ENCODE results near the gene KRTAP1-3. TPM values are rescaled to one million over a fixed set of nuclear protein-coding genes. Genes with fewer than 3 reads are reported as not detected.
"Not testable (repeated sequence)": the region's sequence is repeated elsewhere in the genome, so short reads cannot be mapped to it uniquely, and the experiment has no call there.

Gene KRTAP1-3, protein sequence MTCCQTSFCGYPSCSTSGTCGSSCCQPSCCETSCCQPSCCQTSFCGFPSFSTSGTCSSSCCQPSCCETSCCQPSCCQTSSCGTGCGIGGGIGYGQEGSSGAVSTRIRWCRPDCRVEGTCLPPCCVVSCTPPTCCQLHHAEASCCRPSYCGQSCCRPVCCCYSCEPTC
- polyA plus RNA-seq = not detected

DNA sequence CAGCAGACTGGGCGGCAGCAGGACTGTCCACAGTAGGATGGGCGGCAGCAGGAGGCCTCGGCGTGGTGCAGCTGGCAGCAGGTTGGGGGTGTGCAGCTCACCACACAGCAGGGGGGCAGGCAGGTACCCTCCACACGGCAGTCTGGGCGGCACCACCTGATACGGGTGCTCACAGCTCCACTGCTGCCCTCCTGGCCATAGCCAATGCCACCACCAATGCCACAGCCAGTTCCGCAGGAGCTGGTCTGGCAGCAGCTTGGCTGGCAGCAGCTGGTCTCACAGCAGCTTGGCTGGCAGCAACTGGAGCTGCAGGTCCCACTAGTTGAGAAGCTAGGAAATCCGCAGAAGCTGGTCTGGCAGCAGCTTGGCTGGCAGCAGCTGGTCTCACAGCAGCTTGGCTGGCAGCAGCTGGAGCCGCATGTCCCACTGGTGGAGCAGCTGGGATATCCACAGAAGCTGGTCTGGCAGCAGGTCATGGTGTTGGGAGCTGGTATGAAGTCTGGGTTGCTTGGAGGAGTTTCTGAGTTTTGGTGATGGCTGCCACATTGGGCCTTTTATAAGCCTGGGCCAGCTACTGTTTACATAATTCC, at the start of gene KRTAP1-3:
KRTAP1-3 (minus strand) TSS at position 529 of the 590 bp plus-strand sequence; CDS start at position 476, 53 bp downstream.
- H3K27me3 ChIP-seq (ENCODE audit: control insufficient read depth in 1 of 2, insufficient read depth in 2 of 2, low read length in 2 of 2); H3K4me1 ChIP-seq (ENCODE audit: control insufficient read depth in 2 of 2, insufficient read depth in 2 of 2, low read length in 1 of 2); H3K36me3 ChIP-seq (ENCODE audit: control insufficient read depth in 2 of 2, insufficient read depth in 2 of 2, low read length in 1 of 2); H3K27ac ChIP-seq (ENCODE audit: low read depth in 2 of 2, low read length in 1 of 2); H3K9me3 ChIP-seq (ENCODE audit: control insufficient read depth in 2 of 2, insufficient read depth in 1 of 2, low read depth in 1 of 2, low read length in 1 of 2); H3K4me3 ChIP-seq (ENCODE audit: low read depth in 1 of 2, low read length in 2 of 2): not testable (repeated sequence)
- 74 to 79% methylated on average over 9 to 10 of the region's 10 CpGs for WGBS, 2 donors

DNA sequence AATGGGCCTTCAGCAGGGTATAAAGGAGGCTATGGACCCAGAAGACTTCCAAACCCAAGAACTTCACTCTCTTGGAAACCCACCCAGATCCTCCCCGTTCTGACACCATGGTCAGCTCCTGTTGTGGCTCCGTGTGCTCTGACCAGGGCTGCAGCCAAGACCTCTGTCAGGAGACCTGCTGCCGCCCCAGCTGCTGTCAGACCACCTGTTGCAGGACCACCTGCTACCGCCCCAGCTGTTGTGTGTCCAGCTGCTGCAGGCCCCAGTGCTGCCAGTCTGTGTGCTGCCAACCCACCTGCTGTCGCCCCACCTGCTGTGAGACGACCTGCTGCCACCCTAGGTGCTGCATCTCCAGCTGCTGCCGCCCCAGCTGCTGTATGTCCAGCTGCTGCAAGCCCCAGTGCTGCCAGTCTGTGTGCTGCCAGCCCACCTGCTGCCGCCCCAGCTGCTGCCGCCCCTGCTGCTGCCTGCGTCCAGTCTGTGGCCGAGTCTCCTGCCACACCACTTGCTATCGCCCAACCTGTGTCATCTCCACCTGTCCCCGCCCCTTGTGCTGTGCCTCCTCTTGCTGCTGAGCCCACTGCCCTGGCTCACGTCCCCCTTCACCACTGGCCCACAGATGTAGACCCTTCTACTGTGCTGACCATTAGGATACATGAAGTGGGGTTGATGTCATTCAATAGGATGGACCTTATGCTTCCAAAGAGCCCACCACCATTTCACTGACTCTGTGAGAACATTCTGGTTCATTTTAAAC, 49.6 kb upstream of the KRTAP1-3 start, which contains the start of gene KRTAP4-7:
KRTAP4-7 (plus strand) TSS at position 51 of the 757 bp plus-strand sequence; CDS start at position 108, 57 bp downstream.
- WGBS, 2 donors = 77 to 88% methylated on average over 12 to 14 of the region's 14 CpGs
- H3K27me3 ChIP-seq (ENCODE audit: control insufficient read depth in 1 of 2, insufficient read depth in 2 of 2, low read length in 2 of 2); H3K36me3 ChIP-seq (ENCODE audit: control insufficient read depth in 2 of 2, insufficient read depth in 2 of 2, low read length in 1 of 2); H3K27ac ChIP-seq (ENCODE audit: low read depth in 2 of 2, low read length in 1 of 2); H3K4me3 ChIP-seq (ENCODE audit: low read depth in 1 of 2, low read length in 2 of 2); H3K4me1 ChIP-seq (ENCODE audit: control insufficient read depth in 2 of 2, insufficient read depth in 2 of 2, low read length in 1 of 2); H3K9me3 ChIP-seq (ENCODE audit: control insufficient read depth in 2 of 2, insufficient read depth in 1 of 2, low read depth in 1 of 2, low read length in 1 of 2): not testable (repeated sequence)

DNA sequence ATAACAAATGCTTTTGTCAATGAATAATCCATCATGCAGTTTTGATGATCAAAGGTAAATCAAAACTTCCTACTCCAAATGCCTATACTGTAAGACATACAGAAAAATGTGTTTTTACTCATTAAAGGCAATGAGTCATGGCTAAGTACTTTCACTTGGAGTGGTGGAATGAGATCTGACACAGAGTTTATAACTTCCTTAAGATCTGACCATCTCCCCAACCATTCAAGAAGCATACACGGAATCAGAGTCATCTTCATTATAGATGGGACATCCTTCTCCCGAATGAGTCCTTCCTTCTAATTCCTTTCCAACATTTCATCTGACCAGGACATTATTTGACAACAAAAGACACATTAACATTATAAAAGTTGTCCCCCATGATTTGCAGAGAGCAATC, 48.8 kb upstream of the KRTAP1-3 start:
- H3K27ac ChIP-seq (ENCODE audit: low read depth in 2 of 2, low read length in 1 of 2); H3K9me3 ChIP-seq (ENCODE audit: control insufficient read depth in 2 of 2, insufficient read depth in 1 of 2, low read depth in 1 of 2, low read length in 1 of 2); H3K27me3 ChIP-seq (ENCODE audit: control insufficient read depth in 1 of 2, insufficient read depth in 2 of 2, low read length in 2 of 2); H3K4me1 ChIP-seq (ENCODE audit: control insufficient read depth in 2 of 2, insufficient read depth in 2 of 2, low read length in 1 of 2); H3K4me3 ChIP-seq (ENCODE audit: low read depth in 1 of 2, low read length in 2 of 2); H3K36me3 ChIP-seq (ENCODE audit: control insufficient read depth in 2 of 2, insufficient read depth in 2 of 2, low read length in 1 of 2): not testable (repeated sequence)
- 49 to 72% methylated on average over 2 of the region's 2 CpGs for WGBS, 2 donors

DNA sequence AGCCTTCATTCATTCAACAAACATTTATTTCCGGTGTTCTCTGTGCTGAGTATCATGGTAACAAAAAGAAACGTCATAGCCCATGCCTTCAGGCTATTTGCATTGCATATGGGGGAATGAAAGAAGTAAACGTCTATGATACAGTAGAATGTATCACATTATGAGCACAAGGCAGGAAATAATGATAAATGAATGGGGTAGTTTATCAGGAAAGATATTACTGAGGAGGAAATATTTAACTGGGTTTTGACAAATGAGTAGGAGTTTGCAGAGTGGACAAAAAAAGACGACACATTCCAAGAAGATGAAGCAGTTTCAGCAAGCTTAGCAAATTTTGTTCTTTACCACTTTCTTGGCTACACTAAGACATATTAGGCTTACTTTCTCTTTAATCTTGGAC, 48.0 kb upstream of the KRTAP1-3 start:
- Histone ChIP-seq H3K36me3 (ENCODE audit: control insufficient read depth in 2 of 2, insufficient read depth in 2 of 2, low read length in 1 of 2) (no peaks in the 10 kb centered on the region), H3K27ac (ENCODE audit: low read depth in 2 of 2, low read length in 1 of 2) (no peak overlapping the region), H3K9me3 (ENCODE audit: control insufficient read depth in 2 of 2, insufficient read depth in 1 of 2, low read depth in 1 of 2, low read length in 1 of 2) (no peaks in the 10 kb centered on the region), H3K27me3 (ENCODE audit: control insufficient read depth in 1 of 2, insufficient read depth in 2 of 2, low read length in 2 of 2) (no peaks in the 10 kb centered on the region), H3K4me1 (ENCODE audit: control insufficient read depth in 2 of 2, insufficient read depth in 2 of 2, low read length in 1 of 2) (no peaks in the 10 kb centered on the region), H3K4me3 (ENCODE audit: low read depth in 1 of 2, low read length in 2 of 2) (no peak overlapping the region)
- 41 to 48% methylated on average over 4 of the region's 4 CpGs for WGBS, 2 donors

DNA sequence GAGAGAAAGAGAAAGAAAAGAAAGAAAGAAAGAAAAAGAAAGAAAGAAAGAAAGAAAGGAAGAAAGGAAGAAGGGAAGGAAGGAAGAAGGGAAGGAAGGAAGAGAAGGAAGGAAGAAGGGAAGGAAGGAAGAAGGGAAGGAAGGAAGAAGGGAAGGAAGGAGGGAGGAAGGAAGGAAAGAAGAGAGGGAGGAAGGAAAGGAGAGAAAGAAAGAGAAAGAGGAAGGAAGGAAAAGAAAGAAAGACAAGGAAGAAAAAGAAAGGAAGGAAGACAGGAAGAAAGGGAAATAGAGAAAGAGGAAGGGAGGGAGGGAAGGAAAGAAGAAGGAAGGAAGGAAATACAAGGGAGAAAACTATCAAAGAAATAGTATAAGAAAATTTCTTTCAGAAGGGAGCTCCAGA, 42.1 kb upstream of the KRTAP1-3 start:
- H3K4me1 ChIP-seq (ENCODE audit: control insufficient read depth in 2 of 2, insufficient read depth in 2 of 2, low read length in 1 of 2) = peaks cover 0 to 1% of the 10 kb centered on the region in 2 donors

DNA sequence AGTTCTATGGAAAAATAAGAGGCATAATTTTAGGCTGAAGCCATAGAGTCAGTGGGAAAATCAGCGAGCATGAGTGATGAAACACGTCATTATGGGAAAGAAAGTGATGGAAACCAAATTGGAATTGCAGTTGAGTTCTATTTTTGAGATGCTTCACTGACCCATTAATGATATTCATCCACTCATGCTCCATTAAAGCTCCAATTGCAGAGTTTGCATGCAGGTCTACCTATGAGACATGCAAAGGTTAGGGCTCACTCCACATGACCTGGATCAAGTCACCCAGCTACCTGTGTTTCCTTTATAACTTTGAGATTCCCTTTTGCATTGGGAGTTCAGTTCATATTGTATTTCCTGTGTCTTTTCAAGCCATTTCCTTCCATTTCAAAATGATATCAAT, 39.0 kb upstream of the KRTAP1-3 start:
- Histone ChIP-seq H3K27ac (ENCODE audit: low read depth in 2 of 2, low read length in 1 of 2) (no peak overlapping the region), H3K4me1 (ENCODE audit: control insufficient read depth in 2 of 2, insufficient read depth in 2 of 2, low read length in 1 of 2) (peaks cover 0 to 2% of the 10 kb centered on the region in 2 donors), H3K9me3 (ENCODE audit: control insufficient read depth in 2 of 2, insufficient read depth in 1 of 2, low read depth in 1 of 2, low read length in 1 of 2) (no peaks in the 10 kb centered on the region), H3K36me3 (ENCODE audit: control insufficient read depth in 2 of 2, insufficient read depth in 2 of 2, low read length in 1 of 2) (no peaks in the 10 kb centered on the region), H3K4me3 (ENCODE audit: low read depth in 1 of 2, low read length in 2 of 2) (no peak overlapping the region), H3K27me3 (ENCODE audit: control insufficient read depth in 1 of 2, insufficient read depth in 2 of 2, low read length in 2 of 2) (no peaks in the 10 kb centered on the region)
- WGBS, 2 donors = 90 to 94% methylated on average over 2 of the region's 2 CpGs

More for the DNA sequence above, 42.1 kb upstream of the KRTAP1-3 start:
- Histone ChIP-seq H3K36me3 (ENCODE audit: control insufficient read depth in 2 of 2, insufficient read depth in 2 of 2, low read length in 1 of 2) (no peaks in the 10 kb centered on the region), H3K9me3 (ENCODE audit: control insufficient read depth in 2 of 2, insufficient read depth in 1 of 2, low read depth in 1 of 2, low read length in 1 of 2) (no peaks in the 10 kb centered on the region), H3K27ac (ENCODE audit: low read depth in 2 of 2, low read length in 1 of 2) (no peak overlapping the region), H3K27me3 (ENCODE audit: control insufficient read depth in 1 of 2, insufficient read depth in 2 of 2, low read length in 2 of 2) (no peaks in the 10 kb centered on the region), H3K4me3 (ENCODE audit: low read depth in 1 of 2, low read length in 2 of 2) (no peak overlapping the region)

DNA sequence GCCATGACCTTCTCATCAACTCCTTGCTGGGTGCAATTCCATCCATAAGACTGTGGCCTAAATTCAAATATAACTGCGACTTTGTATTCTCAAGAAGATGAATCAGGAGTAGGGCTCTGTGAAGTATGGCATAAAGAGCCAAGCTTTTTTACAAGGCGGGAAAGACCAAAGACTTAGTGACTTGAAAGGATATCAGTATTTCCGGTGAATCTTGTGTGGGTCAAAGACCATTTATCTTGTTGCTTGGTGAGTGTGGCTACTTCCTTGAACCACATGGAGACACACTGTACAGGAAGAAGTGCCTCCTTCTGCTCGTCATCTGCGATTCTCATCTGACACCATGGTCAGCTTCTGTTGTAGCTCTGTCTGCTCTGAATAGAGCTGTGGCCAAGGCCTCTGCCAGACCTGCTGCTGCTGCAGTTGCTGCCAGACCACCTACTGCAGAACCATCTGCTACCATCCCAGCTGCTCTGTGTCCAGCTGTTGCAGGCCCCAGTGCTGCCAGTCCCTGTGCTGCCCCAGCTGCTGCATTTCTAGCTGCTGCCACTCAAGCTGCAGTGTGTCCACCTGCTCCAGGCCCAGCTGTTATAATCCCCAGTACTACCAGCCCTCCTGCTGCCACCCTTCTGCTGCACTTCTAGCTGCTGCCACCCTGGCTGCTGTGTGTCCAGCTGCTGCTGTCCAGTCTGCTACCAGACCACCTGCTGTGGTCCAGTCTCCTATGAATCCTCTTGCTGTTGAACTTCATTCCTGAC, 37.1 kb upstream of the KRTAP1-3 start:
- H3K36me3 ChIP-seq (ENCODE audit: control insufficient read depth in 2 of 2, insufficient read depth in 2 of 2, low read length in 1 of 2) = no peaks in the 10 kb centered on the region
- H3K9me3 ChIP-seq (ENCODE audit: control insufficient read depth in 2 of 2, insufficient read depth in 1 of 2, low read depth in 1 of 2, low read length in 1 of 2) = no peaks in the 10 kb centered on the region
- 88% methylated on average over 5 of the region's 5 CpGs for WGBS, 2 donors

DNA sequence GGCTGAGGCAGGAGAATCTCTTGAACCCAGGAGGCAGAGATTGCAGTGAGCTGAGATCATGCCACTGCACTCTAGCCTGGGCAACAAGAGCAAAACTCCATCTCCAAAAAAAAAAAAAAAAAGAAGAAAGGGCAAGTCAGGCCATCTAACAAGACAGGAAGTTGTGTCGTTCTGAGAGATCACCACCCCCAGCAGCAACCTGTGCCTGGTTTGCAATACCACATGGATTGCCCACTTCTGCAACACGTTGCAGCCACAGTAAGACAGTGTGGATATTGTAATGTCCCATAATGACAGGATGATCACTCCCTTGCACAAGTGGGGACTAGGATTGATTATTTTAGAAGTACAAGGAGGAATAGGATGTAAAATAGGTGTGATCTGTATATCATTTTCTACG, 34.4 kb upstream of the KRTAP1-3 start:
- no peaks in the 10 kb centered on the region for H3K36me3 ChIP-seq (ENCODE audit: control insufficient read depth in 2 of 2, insufficient read depth in 2 of 2, low read length in 1 of 2)
- H3K9me3 ChIP-seq (ENCODE audit: control insufficient read depth in 2 of 2, insufficient read depth in 1 of 2, low read depth in 1 of 2, low read length in 1 of 2) = no peaks in the 10 kb centered on the region
- peaks cover 0 to 2% of the 10 kb centered on the region in 2 donors for H3K4me1 ChIP-seq (ENCODE audit: control insufficient read depth in 2 of 2, insufficient read depth in 2 of 2, low read length in 1 of 2)
- no peak overlapping the region for H3K27ac ChIP-seq (ENCODE audit: low read depth in 2 of 2, low read length in 1 of 2)
- WGBS, 2 donors = 82 to 86% methylated on average over 3 of the region's 3 CpGs
- no peaks in the 10 kb centered on the region for H3K27me3 ChIP-seq (ENCODE audit: control insufficient read depth in 1 of 2, insufficient read depth in 2 of 2, low read length in 2 of 2)
- no peak overlapping the region for H3K4me3 ChIP-seq (ENCODE audit: low read depth in 1 of 2, low read length in 2 of 2)

More for the DNA sequence above, 37.1 kb upstream of the KRTAP1-3 start:
- H3K27me3 ChIP-seq (ENCODE audit: control insufficient read depth in 1 of 2, insufficient read depth in 2 of 2, low read length in 2 of 2) = no peaks in the 10 kb centered on the region
- H3K4me3 ChIP-seq (ENCODE audit: low read depth in 1 of 2, low read length in 2 of 2) = no peak overlapping the region
- no peak overlapping the region for H3K27ac ChIP-seq (ENCODE audit: low read depth in 2 of 2, low read length in 1 of 2)
- H3K4me1 ChIP-seq (ENCODE audit: control insufficient read depth in 2 of 2, insufficient read depth in 2 of 2, low read length in 1 of 2) = peaks cover 0 to 2% of the 10 kb centered on the region in 2 donors

DNA sequence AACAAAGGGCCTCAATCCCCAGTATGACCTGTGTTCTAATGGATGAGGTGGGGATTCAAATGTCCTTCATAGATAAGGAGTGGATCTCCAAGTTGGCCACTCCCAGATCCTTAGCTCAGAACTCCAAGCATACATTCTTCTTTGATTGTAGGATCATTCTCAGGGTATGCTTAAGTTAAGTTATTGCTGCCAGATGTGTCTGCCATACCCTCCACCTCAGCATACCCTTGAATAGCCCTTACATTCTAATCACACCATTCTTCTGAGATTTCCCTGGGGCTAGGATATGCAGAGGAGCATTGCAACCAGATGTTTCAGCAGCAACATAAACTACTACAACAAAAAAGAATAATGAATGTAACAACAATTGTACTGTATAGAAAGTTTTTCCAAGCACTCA, 32.6 kb upstream of the KRTAP1-3 start:
- Histone ChIP-seq H3K4me1 (ENCODE audit: control insufficient read depth in 2 of 2, insufficient read depth in 2 of 2, low read length in 1 of 2) (peaks cover 0 to 2% of the 10 kb centered on the region in 2 donors), H3K27me3 (ENCODE audit: control insufficient read depth in 1 of 2, insufficient read depth in 2 of 2, low read length in 2 of 2) (no peaks in the 10 kb centered on the region), H3K36me3 (ENCODE audit: control insufficient read depth in 2 of 2, insufficient read depth in 2 of 2, low read length in 1 of 2) (no peaks in the 10 kb centered on the region), H3K9me3 (ENCODE audit: control insufficient read depth in 2 of 2, insufficient read depth in 1 of 2, low read depth in 1 of 2, low read length in 1 of 2) (no peaks in the 10 kb centered on the region), H3K27ac (ENCODE audit: low read depth in 2 of 2, low read length in 1 of 2) (no peak overlapping the region), H3K4me3 (ENCODE audit: low read depth in 1 of 2, low read length in 2 of 2) (no peak overlapping the region)

Data from esophagus (tissue), 2 donors.